ENCODE results near the gene SPDEF. TPM values are rescaled to one million over a fixed set of nuclear protein-coding genes. Genes with fewer than 3 reads are reported as not detected.
A peak's percentile ranks its signal among the peaks of the same experiment; 100 is the strongest.

The SPDEF gene
- total RNA-seq (ENCODE audit: low replicate concordance), result 0.62 and 1.6 TPM in 2 replicates
- long read RNA-seq, result 0 reads

- Mint-ChIP-seq H3K27ac (no peak within 1 kb of the TSS), H3K27me3 (peaks cover 6% of the 10 kb centered on the region), H3K9me3 (no peaks in the 10 kb centered on the region), H3K4me3 (no peak within 1 kb of the TSS), H3K36me3 (no peaks in the 10 kb centered on the region), H3K4me1 (ENCODE audit: unreplicated experiment) (peaks cover 27% of the 10 kb centered on the region)
- peak; percentile 22 for TF ChIP-seq CTCF (conservative IDR thresholded peaks at IDR 0.05)
- no peak for DNase-seq (ENCODE audit: extremely low spot score, unreplicated experiment)
Measured at GRCh38 chr6:34556031-34556471, at the start of gene SPDEF. TSS of gene SPDEF (minus strand) at chr6:34556329. CDS start at chr6:34544455, 11,874 bp downstream.

GRCh38 chr6:34603707-34604106 is 47.6 kb upstream of the SPDEF start:
- Mint-ChIP-seq H3K9me3 (no peaks in the 10 kb centered on the region), H3K4me3 (no peak overlapping the region), H3K36me3 (peaks cover 8% of the 10 kb centered on the region), H3K4me1 (ENCODE audit: unreplicated experiment) (peaks cover 13% of the 10 kb centered on the region), H3K27me3 (no peaks in the 10 kb centered on the region), H3K27ac (no peak overlapping the region)
- no peak for DNase-seq (ENCODE audit: extremely low spot score, unreplicated experiment)
- TF ChIP-seq CTCF (conservative IDR thresholded peaks at IDR 0.05), result no peak

- TF ChIP-seq CTCF (conservative IDR thresholded peaks at IDR 0.05), result no peak
- no peak overlapping the region for H3K4me3 Mint-ChIP-seq
- peaks cover 8% of the 10 kb centered on the region for H3K36me3 Mint-ChIP-seq
- H3K27me3 Mint-ChIP-seq, result no peaks in the 10 kb centered on the region
- no peaks in the 10 kb centered on the region for H3K9me3 Mint-ChIP-seq
- H3K27ac Mint-ChIP-seq, result peak overlapping the region; percentile 70
- peaks cover 17% of the 10 kb centered on the region for H3K4me1 Mint-ChIP-seq (ENCODE audit: unreplicated experiment)
- DNase-seq (ENCODE audit: extremely low spot score, unreplicated experiment), result no peak
Measured at GRCh38 chr6:34602318-34603111, 46.4 kb upstream of the SPDEF start.

GRCh38 chr6:34601706-34602105 is 45.6 kb upstream of the SPDEF start:
- Mint-ChIP-seq H3K4me3 (no peak overlapping the region), H3K9me3 (no peaks in the 10 kb centered on the region), H3K27me3 (no peaks in the 10 kb centered on the region), H3K4me1 (ENCODE audit: unreplicated experiment) (peaks cover 18% of the 10 kb centered on the region), H3K36me3 (peaks cover 8% of the 10 kb centered on the region), H3K27ac (no peak overlapping the region)
- no peak for DNase-seq (ENCODE audit: extremely low spot score, unreplicated experiment)
- TF ChIP-seq CTCF (conservative IDR thresholded peaks at IDR 0.05), result no peak

GRCh38 chr6:34600796-34601195 is 44.7 kb upstream of the SPDEF start:
- Mint-ChIP-seq H3K4me1 (ENCODE audit: unreplicated experiment) (peaks cover 18% of the 10 kb centered on the region), H3K9me3 (no peaks in the 10 kb centered on the region), H3K27me3 (no peaks in the 10 kb centered on the region), H3K36me3 (peaks cover 7% of the 10 kb centered on the region), H3K27ac (no peak overlapping the region), H3K4me3 (no peak overlapping the region)
- TF ChIP-seq CTCF (conservative IDR thresholded peaks at IDR 0.05), result no peak
- DNase-seq (ENCODE audit: extremely low spot score, unreplicated experiment), result no peak

Measured in type B pancreatic cell (in vitro differentiated cells).